ENCODE results near the gene PHPT1.

PHPT1 gene

GRCh38 chr9:136833381-136834048 is 15.7 kb upstream of the PHPT1 start:
- TF ChIP-seq, protein P1, sequence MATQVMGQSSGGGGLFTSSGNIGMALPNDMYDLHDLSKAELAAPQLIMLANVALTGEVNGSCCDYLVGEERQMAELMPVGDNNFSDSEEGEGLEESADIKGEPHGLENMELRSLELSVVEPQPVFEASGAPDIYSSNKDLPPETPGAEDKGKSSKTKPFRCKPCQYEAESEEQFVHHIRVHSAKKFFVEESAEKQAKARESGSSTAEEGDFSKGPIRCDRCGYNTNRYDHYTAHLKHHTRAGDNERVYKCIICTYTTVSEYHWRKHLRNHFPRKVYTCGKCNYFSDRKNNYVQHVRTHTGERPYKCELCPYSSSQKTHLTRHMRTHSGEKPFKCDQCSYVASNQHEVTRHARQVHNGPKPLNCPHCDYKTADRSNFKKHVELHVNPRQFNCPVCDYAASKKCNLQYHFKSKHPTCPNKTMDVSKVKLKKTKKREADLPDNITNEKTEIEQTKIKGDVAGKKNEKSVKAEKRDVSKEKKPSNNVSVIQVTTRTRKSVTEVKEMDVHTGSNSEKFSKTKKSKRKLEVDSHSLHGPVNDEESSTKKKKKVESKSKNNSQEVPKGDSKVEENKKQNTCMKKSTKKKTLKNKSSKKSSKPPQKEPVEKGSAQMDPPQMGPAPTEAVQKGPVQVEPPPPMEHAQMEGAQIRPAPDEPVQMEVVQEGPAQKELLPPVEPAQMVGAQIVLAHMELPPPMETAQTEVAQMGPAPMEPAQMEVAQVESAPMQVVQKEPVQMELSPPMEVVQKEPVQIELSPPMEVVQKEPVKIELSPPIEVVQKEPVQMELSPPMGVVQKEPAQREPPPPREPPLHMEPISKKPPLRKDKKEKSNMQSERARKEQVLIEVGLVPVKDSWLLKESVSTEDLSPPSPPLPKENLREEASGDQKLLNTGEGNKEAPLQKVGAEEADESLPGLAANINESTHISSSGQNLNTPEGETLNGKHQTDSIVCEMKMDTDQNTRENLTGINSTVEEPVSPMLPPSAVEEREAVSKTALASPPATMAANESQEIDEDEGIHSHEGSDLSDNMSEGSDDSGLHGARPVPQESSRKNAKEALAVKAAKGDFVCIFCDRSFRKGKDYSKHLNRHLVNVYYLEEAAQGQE (IDR thresholded peaks at IDR 0.05; ENCODE audit: low read depth), result 0 out of 2 replicates have a peak, but pooled peaks have one; percentile 10

DNA sequence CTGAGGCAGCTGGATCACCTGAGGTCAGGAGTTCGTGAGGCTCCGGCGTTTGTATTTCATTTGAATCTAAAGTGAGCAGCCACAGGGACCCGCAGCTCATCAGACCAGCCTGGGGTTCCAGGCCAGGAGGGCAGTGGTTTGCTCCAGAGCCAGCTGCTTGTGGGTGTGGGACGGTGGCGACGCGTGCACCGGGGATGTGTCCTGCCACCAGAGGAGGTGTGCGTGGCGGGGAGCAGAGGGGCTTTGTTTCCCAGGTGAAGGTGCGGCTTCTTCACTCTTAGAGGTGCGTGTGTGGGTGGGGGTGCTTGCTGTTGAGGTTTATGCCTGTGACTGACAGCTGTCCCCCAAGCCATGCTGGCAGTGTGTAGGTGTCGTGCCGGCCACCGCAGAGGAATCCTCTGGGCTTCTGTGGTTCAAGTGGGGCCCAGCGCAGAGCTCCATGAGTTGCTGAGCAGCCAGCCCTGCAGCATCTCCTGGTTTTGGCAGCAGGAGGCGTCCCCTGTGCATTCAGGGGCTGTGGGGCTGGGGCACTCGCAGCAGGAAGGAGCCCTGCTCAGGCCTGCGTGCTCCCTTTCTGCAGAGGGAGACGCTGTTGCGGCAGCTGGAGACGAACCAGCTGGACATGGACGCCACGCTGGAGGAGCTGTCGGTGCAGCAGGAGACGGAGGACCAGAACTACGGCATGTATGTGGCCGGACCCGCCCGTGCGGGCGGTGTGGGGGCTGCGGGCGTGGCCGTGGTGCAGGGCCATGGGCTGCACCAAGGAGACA is 13.9 kb upstream of the PHPT1 start:
- TF ChIP-seq EP300 (IDR thresholded peaks at IDR 0.05; ENCODE audit: borderline replicate concordance) (no peak), TEAD4 (IDR thresholded peaks at IDR 0.05) (no peak), YY1 (IDR thresholded peaks at IDR 0.05; ENCODE audit: low read depth) (no peak), RAD21 (IDR thresholded peaks at IDR 0.05; ENCODE audit: low read depth) (no peak), TAF1 (IDR thresholded peaks at IDR 0.05; ENCODE audit: low read depth) (no peak), NFIC (IDR thresholded peaks at IDR 0.05) (no peak), FOXM1 (IDR thresholded peaks at IDR 0.05; ENCODE audit: borderline replicate concordance, low read depth) (no peak), TCF12 (IDR thresholded peaks at IDR 0.05; ENCODE audit: low read depth) (no peak), USF1 (IDR thresholded peaks at IDR 0.05) (no peak), EGR1 (IDR thresholded peaks at IDR 0.05) (no peak), CREB1 (IDR thresholded peaks at IDR 0.05; ENCODE audit: low read depth) (no peak), CEBPB (IDR thresholded peaks at IDR 0.05) (no peak)
- TF ChIP-seq, protein P1 (IDR thresholded peaks at IDR 0.05; ENCODE audit: low read depth), result no peak

DNA sequence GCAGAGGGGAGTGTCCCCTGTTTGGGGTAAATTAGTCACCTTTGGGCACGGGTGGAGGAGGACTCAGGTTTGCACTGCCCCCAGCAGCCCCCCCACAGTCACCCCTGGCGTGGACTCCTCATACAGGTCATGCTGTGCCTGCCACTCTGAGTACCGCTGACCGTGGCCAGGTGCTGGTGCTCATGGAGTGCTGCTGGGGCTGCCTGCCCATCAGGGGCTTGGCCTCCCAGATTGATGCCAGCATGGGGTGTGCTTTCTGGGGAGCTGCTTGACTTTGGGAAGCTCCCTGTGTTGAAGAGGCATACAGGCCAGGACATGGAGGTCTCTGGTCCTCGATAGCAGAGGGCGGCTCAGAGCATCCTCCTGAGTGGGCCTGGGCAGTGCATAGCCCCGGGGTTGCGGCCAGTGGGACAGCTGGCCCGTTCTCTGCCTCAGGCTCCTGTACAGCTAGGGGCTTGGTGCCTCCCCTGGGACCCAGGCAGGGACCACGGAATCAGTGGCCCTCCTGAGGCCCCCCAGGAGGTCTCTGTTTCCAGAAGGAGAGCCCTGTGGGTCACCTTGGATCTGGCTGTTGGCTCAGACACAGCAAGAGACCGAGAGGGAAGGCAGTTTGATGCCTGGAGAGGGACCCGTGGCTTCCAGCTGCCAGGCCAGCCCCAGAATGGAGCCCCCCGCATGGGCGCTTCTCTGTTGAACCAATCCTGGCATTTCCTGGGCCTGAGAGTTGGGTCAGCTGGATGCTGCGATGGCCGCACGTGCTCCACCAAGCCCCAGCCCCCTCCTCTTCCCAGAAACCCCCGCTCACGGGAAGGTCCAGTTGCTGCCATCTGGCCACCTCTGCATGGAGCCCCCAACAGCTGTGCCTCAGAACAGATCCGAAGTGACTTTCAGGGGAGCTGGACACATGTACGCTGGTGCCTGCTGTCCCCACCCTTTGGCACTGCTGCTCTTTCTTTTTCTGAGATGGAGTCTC is 13.0 kb upstream of the PHPT1 start:
- TF ChIP-seq CREB1 (IDR thresholded peaks at IDR 0.05; ENCODE audit: low read depth) (no peak), YY1 (IDR thresholded peaks at IDR 0.05; ENCODE audit: low read depth) (no peak), EP300 (IDR thresholded peaks at IDR 0.05; ENCODE audit: borderline replicate concordance) (no peak), TEAD4 (IDR thresholded peaks at IDR 0.05) (no peak), USF1 (IDR thresholded peaks at IDR 0.05) (no peak), RAD21 (IDR thresholded peaks at IDR 0.05; ENCODE audit: low read depth) (no peak), EGR1 (IDR thresholded peaks at IDR 0.05) (no peak), TAF1 (IDR thresholded peaks at IDR 0.05; ENCODE audit: low read depth) (no peak), ZBTB7A (IDR thresholded peaks at IDR 0.05; ENCODE audit: low read depth) (no peak), MAX (IDR thresholded peaks at IDR 0.05) (no peak), FOXM1 (IDR thresholded peaks at IDR 0.05; ENCODE audit: borderline replicate concordance, low read depth) (no peak), NFIC (IDR thresholded peaks at IDR 0.05) (no peak), TCF12 (IDR thresholded peaks at IDR 0.05; ENCODE audit: low read depth) (no peak), CEBPB (IDR thresholded peaks at IDR 0.05) (no peak)
- TF ChIP-seq, protein P1 (IDR thresholded peaks at IDR 0.05; ENCODE audit: low read depth), result no peak

Measured in Ishikawa (cell line).